ELR (cell line): ENCODE results near the gene CALML6.

Experiments used
- DNase-seq: peaks from one replicate; pipeline ENCODE4 v3.0.0-alpha.2; 2015; ENCODE audit warnings: low read depth

The CALML6 gene

DNA sequence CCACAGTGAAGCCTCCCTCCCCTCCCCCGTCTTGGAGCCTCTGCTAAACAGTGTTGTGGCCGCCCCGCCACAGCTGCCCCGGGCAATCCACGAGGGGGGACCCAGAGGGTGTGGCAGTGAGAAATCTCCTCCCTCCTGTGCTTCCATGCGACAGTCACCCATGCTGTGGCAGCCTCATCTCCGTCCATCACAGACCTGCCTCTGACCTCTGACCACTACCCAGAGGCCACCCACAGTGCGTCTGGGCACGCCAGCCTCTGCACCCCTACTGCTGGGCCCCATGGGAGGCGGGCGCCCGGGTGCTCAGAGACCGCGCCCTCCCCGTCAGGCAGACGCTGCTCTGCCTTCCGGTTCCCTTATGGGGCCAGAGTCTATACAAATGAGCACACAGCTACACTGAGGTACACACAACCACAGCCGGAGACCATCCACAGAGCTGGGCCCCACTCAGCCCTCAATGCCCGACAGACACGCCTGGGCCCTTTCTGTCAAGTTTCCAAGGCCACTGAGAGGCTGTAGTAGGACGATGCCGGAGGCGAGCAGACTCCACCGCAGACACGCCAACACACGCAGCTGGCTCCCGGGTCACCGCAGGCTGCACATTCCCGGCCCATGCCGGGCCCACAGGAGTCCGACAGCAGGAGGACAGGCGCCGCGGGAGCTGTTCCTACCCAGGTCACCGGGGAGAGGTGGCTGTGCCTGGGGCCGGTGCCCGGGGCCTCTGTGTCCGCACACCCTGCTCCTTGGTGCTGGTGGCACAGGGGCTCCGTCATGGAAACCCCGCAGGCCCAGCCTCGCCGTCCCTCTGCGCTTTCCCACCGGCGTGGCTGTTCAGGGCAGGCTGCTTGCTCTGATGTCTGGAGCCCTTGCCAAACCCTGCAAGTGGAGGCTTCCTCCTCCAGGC is 27.9 kb downstream of the CALML6 start:
- no peak for DNase-seq

DNA sequence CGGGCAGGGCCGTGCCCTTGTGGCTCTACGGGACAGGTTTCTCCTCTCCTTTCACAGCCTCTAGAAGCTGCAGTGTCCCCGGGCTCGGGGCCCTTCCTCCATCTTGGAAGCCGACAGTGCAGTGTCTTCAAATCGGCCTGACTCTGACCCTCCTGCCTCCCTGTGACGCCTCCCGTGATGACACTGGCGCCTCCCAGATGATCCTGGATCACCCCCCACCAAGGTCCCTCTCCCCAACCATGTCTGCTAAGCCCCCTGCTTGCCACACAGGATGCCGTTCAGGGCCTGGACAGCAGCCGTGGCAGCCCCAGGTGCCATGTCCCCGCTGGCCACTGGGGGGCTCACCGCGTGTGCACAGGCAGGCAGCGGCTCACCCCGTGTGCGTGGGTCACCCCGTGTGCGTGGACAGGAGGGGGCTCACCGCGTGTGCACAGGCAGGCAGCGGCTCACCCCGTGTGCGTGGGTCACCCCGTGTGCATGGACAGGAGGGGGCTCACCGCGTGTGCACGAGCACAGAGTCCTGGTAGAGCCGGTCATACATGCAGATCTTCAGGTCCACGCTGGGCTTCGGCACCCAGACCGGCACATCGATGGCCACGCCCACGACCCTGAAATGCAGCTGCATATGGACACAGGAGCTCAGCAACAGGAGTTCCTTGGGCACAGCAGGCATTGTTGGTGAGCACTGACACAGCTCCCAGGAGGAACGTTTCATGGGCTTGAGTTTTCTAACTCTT is 28.9 kb downstream of the CALML6 start:
- peak; percentile 49 for DNase-seq

DNA sequence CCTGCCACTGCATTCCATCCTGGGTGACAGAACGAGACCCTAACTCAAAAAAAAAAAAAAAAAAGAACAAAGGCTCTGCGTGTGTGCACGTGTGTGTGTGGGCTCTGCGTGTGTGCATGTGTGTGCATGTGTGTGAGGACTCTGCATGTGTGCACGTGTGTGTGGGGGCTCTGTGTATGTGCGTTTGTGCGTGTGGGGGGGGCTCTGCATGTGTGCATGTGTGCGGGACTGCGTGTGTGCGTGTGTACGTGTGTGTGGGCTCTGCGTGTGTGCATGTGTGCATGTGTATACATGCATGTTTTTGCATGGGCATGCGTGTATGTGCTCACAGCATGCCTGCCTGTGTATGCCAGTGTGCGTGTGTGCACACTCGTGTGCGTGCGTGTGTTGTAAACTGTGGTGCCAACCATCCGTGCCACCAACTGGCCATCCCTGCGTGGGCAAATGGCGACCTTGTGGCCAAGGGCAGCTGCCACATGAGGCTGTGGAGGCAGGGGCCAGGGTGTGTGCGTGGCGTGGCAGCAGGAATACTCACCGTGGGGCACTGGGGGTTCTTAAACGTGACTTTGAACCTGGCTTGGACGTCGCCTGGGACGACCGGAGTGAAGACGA is 30.8 kb downstream of the CALML6 start:
- DNase-seq, result no peak

DNA sequence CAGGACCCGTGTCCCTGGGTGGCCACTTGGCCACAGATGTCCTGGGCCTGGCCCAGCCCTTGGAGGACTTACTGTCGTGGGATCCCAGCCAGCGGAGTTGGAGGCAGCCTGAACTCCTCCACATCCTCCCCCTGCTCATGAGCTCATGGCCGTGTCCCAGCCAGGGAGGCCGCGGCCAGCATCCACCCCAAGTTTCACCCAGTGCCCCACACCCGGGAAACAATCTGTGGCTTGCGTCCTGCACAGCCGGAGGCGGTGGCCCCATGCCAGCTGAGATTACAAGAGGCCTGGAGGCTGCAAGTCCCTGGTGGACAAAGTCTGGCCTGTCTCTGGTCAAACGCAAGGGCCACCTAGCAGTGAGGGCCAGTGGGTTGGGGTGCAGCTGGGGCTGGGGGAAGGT is 31.5 kb downstream of the CALML6 start:
- no peak for DNase-seq

GRCh38 chr1:1947493-1947892 is 32.4 kb downstream of the CALML6 start:
- no peak for DNase-seq

- no peak for DNase-seq
Observed at GRCh38 chr1:1948783-1949182, 33.7 kb downstream of the CALML6 start.

- DNase-seq, result no peak
Observed at GRCh38 chr1:1950940-1951339, 35.9 kb downstream of the CALML6 start.

- no peak for DNase-seq
Observed at GRCh38 chr1:1954015-1954414, 39.0 kb downstream of the CALML6 start.

DNA sequence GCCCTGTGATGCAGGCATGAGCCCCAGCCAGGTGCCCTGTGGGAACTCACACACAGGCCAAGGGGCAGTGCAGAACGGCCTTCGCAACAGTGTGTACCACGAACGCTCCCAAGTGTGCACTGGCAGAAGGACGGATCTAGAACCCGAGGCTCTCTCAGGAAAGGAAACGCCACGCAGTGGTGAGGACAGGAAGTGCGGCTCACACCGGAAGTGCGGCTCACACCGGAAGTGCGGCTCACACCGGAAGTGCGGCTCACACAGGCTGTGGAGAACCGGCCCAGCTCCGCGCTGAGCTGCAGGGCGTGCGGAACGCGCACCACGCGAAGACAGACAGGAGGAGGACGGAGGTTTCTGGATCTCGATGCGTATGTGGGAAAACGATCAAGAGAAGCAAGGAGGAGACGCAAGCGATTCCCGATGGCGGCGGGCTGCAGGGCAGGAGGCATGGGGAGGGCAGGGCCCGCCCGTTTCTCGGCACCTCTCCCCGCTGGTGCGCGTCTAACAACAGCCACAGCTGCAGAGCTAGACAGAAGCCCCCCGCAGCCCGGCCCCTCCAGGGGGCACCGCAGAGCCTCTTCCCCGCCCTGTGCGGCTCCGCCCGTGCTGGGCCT is 39.9 kb downstream of the CALML6 start:
- DNase-seq, result peak; percentile 12

DNA sequence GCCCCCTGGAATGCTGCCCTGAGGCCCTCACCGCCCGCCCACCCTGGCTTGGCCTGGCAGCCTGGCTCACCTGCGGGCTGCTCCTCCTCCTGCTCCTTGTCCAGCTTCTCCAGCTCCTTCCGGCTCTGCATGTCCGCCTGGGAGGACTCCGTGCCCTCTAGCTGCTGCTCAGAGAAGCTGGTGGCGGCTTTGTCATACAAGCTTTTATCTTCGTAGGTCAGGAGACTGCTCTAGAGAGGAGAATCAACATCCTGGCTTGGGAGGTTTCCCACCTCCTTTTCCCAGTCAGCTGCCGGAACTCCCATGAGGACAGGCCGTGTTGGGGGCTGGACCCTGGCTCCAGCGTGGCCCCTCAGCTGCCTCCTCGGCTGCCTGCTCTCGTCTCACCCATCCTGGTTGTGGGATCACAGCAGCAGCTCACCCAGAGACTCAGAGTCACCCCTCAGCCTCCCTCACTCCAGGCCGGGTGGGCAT is 40.6 kb downstream of the CALML6 start:
- no peak for DNase-seq

- no peak for DNase-seq
Observed at GRCh38 chr1:1956101-1956500, 41.0 kb downstream of the CALML6 start.

DNA sequence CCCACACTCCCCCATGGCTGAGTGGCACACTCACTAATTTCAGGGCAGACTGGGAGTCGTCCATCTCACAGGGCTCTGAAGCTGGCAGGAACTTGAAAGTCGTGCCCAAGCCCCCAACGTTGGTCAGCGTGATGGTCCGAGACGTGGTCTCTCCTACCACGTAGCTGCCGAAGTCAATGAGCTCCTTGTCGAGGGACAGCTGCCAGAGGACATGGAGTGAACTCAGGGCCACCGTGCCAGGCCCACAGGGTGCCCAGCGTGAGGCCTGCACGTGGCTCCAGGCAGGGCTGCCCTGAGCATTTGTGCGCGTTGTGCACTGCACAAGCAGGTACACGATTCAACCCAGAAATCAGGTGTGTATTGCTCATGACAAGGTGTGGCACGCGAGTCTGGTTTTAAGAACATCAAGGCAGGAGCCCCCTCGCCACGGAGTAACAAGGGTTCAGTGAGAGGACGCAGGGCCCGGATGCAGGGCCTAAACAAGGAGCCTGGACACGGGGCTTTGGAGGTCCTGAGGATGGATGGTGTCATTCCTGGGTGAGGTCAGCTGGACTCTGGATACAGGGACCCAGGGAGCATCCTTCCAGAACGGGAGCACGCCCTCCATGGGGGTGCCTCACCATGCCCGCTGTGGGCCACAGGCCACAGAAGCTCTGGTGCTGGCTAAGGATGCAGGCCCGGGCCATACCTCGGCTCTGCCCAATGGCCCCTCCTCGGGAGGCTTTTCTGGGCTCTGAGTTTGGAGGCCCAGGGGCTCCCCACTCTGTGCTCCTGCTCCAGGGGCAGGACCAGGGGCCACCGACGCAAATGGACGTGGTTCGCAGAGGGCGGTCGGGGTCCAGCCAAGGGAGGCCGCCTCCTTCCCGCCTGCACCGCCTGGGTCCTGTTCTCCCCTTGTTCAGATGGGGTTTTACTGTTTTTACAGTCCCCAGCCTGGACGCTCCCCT is 41.8 kb downstream of the CALML6 start:
- no peak for DNase-seq

- DNase-seq, result no peak
Observed at GRCh38 chr1:1957533-1957961, 42.5 kb downstream of the CALML6 start.

- no peak for DNase-seq
Observed at GRCh38 chr1:1958071-1958541, 43.0 kb downstream of the CALML6 start.

GRCh38 chr1:1959459-1959839 is 44.4 kb downstream of the CALML6 start:
- no peak for DNase-seq

- DNase-seq, result peak; percentile 75
Observed at GRCh38 chr1:1959840-1960479, 44.9 kb downstream of the CALML6 start.

- no peak for DNase-seq
Observed at GRCh38 chr1:1960480-1961196, 45.6 kb downstream of the CALML6 start.

DNA sequence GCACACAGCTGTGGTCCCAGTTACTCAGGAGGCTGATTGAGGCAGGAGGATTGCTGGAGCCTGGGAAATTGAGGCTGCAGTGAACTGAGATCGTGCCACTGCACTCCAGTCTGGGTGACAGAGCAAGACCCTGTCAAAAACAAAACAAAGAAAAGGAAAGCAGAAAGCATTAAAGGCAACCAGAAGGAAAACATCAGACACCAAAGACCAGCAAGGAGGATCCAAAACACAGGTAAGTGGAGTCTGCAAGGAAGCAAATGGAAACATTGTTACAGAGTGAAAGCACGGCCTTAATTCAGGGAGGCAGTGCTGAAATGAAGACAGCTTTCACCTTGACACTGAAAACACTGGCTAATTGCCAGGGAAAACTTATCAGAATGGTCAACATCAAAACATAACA is 47.7 kb downstream of the CALML6 start:
- DNase-seq, result no peak

DNA sequence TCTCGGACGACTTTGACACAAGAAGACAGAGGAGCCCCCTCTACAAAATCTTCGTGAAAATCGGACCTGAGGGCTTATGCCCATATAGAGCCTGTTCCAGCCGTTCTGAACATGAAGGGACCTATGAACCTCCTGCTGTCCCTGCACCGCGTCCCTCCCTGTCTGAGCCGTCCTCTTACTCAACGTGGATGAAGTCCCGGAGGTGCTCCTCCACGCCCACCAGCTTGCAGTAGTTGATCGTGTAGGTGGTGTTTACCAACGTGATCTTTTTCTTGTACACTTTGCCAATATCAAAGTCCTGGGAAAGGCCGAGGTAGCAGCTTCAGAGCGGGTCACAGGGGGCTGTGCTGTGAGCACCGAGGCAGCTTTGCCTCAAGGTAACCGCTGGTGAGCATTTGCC is 48.5 kb downstream of the CALML6 start:
- no peak for DNase-seq

GRCh38 chr1:1964811-1965210 is 49.8 kb downstream of the CALML6 start:
- no peak for DNase-seq
